ENCODE measurements around the gene CNOT6. TPM values are rescaled to one million over a fixed set of nuclear protein-coding genes. Genes with fewer than 3 reads are reported as not detected.

The CNOT6 gene
- total RNA-seq, 2 donors from 2014 or later, result 18.4 to 20.1 TPM

GRCh38 chr5:180609386-180609785 is 115.2 kb downstream of the CNOT6 start:
- intact Hi-C loops (cut with DNase I), result no loop called here
- Histone ChIP-seq H3K4me3 (no peak overlapping the region), H3K4me1 (replicated peaks) (no peaks in the 10 kb centered on the region), H3K27me3 (replicated peaks; ENCODE audit: insufficient read depth) (no peaks in the 10 kb centered on the region), H3K27ac (no peak overlapping the region), H3K9me3 (no peaks in the 10 kb centered on the region), H3K36me3 (no peaks in the 10 kb centered on the region)
- TF ChIP-seq POLR2A (IDR thresholded peaks at IDR 0.05), result no peak
- TF ChIP-seq POLR2AphosphoS5 (IDR thresholded peaks at IDR 0.05), result no peak
- TF ChIP-seq CTCF (IDR thresholded peaks at IDR 0.05), result no peak
- DNase-seq (ENCODE audit: low spot score), result no peak
- 86% methylated on average over 7 of the region's 15 CpGs for WGBS

GRCh38 chr5:180609817-180610550 is 115.8 kb downstream of the CNOT6 start:
- no peaks in the 10 kb centered on the region for H3K9me3 ChIP-seq
- H3K27ac ChIP-seq, result no peak overlapping the region
- no peak for TF ChIP-seq POLR2AphosphoS5 (IDR thresholded peaks at IDR 0.05)
- no peak for TF ChIP-seq POLR2A (IDR thresholded peaks at IDR 0.05)
- TF ChIP-seq CTCF (IDR thresholded peaks at IDR 0.05), result no peak
- H3K36me3 ChIP-seq, result no peaks in the 10 kb centered on the region
- H3K27me3 ChIP-seq (replicated peaks; ENCODE audit: insufficient read depth), result no peaks in the 10 kb centered on the region
- no peak for DNase-seq (ENCODE audit: low spot score)
- H3K4me3 ChIP-seq, result no peak overlapping the region
- 83% methylated on average over 16 of the region's 23 CpGs for WGBS
- intact Hi-C loops (cut with DNase I), result no loop called here
- H3K4me1 ChIP-seq (replicated peaks), result no peaks in the 10 kb centered on the region

GRCh38 chr5:180611140-180611850 is 117.1 kb downstream of the CNOT6 start:
- 87% methylated on average over 30 of the region's 30 CpGs for WGBS
- Histone ChIP-seq H3K4me1 (replicated peaks) (no peaks in the 10 kb centered on the region), H3K36me3 (no peaks in the 10 kb centered on the region), H3K9me3 (no peaks in the 10 kb centered on the region), H3K4me3 (no peak overlapping the region), H3K27ac (no peak overlapping the region), H3K27me3 (replicated peaks; ENCODE audit: insufficient read depth) (no peaks in the 10 kb centered on the region)
- intact Hi-C loops (cut with DNase I), result no loop called here
- no peak for DNase-seq (ENCODE audit: low spot score)
- TF ChIP-seq CTCF (IDR thresholded peaks at IDR 0.05) (no peak), POLR2AphosphoS5 (IDR thresholded peaks at IDR 0.05) (no peak), POLR2A (IDR thresholded peaks at IDR 0.05) (no peak)

GRCh38 chr5:180612683-180613082 is 118.5 kb downstream of the CNOT6 start:
- no peaks in the 10 kb centered on the region for H3K27me3 ChIP-seq (replicated peaks; ENCODE audit: insufficient read depth)
- no peaks in the 10 kb centered on the region for H3K36me3 ChIP-seq
- DNase-seq (ENCODE audit: low spot score), result no peak
- intact Hi-C loops (cut with DNase I), result no loop called here
- TF ChIP-seq POLR2A (IDR thresholded peaks at IDR 0.05) (no peak), CTCF (IDR thresholded peaks at IDR 0.05) (no peak)
- H3K27ac ChIP-seq, result no peak overlapping the region
- no peak overlapping the region for H3K4me3 ChIP-seq
- no peaks in the 10 kb centered on the region for H3K9me3 ChIP-seq
- H3K4me1 ChIP-seq (replicated peaks), result no peaks in the 10 kb centered on the region
- WGBS, result 84% methylated on average over 15 of the region's 15 CpGs

Data from prostate gland (tissue), 2 donors.